HCT116 (cell line): ENCODE data around the gene ARIH2. TPM values are rescaled to one million over a fixed set of nuclear protein-coding genes. Genes with fewer than 3 reads are reported as not detected.

ENCODE experiments used
- ATAC-seq: fragments of 200-7000 bp; cut with Tn5 transposase; 2 replicates; pipeline ENCODE4 v1.9.1; 2020; ENCODE audit warnings: mild to moderate bottlenecking, moderate library complexity
- BruUV-seq: library from RNA; stranded (reverse); fragments of 400-500 nt; replicated peaks from 2 replicates; lab custom pipeline; 2021; lab: Mats Ljungman, UMichigan
- CTCF ChIA-PET: fragments of 300-600 bp; sonication (Branson Sonifier 250); formaldehyde crosslinking; loops from one replicate; lab custom pipeline; 2021; ENCODE audit warnings: antibody characterized with exemption; lab: Charles Lee
- POLR2A ChIA-PET: fragments of 300-600, 350-600 bp; sonication (Branson Sonifier 250); formaldehyde crosslinking; loops from one replicate; lab custom pipeline; 2021; ENCODE audit warnings: antibody characterized with exemption; lab: Charles Lee
- RAD21 ChIA-PET, 2 experiments: fragments of 300-600 bp; sonication (Branson Sonifier 250); formaldehyde crosslinking; loops; one replicate each; lab custom pipeline; 2023; ENCODE audit warnings: low total read pairs in 2 of 2; ENCODE audit not compliant: uncharacterized antibody in 2 of 2, unreplicated experiment in 2 of 2, low non-redundant PET in 1 of 2; lab: Charles Lee
- DNase-seq: peaks from one replicate; pipeline ENCODE4 v3.0.0-alpha.2; 2010; ENCODE audit warnings: low read depth, low spot score
- H2AFZ ChIP-seq: fragments of 200-600 bp; shearing (Covaris generic), sonication (generic); 2 replicates; pipeline ENCODE4 v1.6.1; 2017; ENCODE audit warnings: low read depth, mixed run types, mixed read lengths, antibody characterized with exemption, low read length; ENCODE audit not compliant: poor library complexity, severe bottlenecking
- H3K27ac ChIP-seq: 2 replicates; pipeline ENCODE4 v1.5.1; 2012; ENCODE audit warnings: low read depth, low read length
- H3K27me3 ChIP-seq: fragments of 200-600 bp; sonication (generic); 2 replicates; pipeline ENCODE4 v1.6.1; 2016; ENCODE audit warnings: mixed run types, low read length, mixed read lengths; ENCODE audit not compliant: insufficient read depth
- H3K36me3 ChIP-seq, 2 experiments: fragments of 200-500 bp in 1 of 2; fragments of 200-600 bp in 1 of 2; sonication (Bioruptor generic) in 1 of 2; sonication (generic) in 1 of 2; 2 replicates each; pipeline versions ENCODE4 v1.5.1 to v1.6.1; 2014 to 2016; ENCODE audit warnings: low read length in 2 of 2, inconsistent platforms in 1 of 2, mixed read lengths in 1 of 2, mixed run types in 1 of 2; ENCODE audit not compliant: insufficient read depth in 2 of 2, control insufficient read depth in 1 of 2
- H3K4me1 ChIP-seq, 2 experiments: fragments of 200-600 bp in 1 of 2; sonication (generic) in 1 of 2; 2 replicates each; pipeline versions ENCODE4 v1.5.1 to v1.6.1; 2012 to 2017; ENCODE audit warnings: low read length in 2 of 2, inconsistent platforms in 1 of 2, mild to moderate bottlenecking in 1 of 2, mixed read lengths in 1 of 2, mixed run types in 1 of 2, moderate library complexity in 1 of 2; ENCODE audit not compliant: insufficient read depth in 2 of 2, control insufficient read depth in 1 of 2
- H3K4me2 ChIP-seq: fragments of 200-600 bp; sonication (generic); 2 replicates; pipeline ENCODE4 v1.6.1; 2017; ENCODE audit warnings: mixed run types, low read length, mixed read lengths
- H3K4me3 ChIP-seq, 2 experiments: fragments of 200-600 bp in 1 of 2; sonication (generic) in 1 of 2; replicated peaks in 1 of 2; 2 replicates each; pipeline ENCODE4 v1.5.1; 2011 to 2016; ENCODE audit warnings: low read length in 2 of 2, control low read depth in 1 of 2, low read depth in 1 of 2, mild to moderate bottlenecking in 1 of 2, mixed read lengths in 1 of 2, mixed run types in 1 of 2
- H3K79me2 ChIP-seq: fragments of 200-600 bp; sonication (generic); 2 replicates; pipeline ENCODE4 v1.6.1; 2017; ENCODE audit warnings: mild to moderate bottlenecking, mixed run types, low read length, moderate library complexity, mixed read lengths; ENCODE audit not compliant: insufficient read depth
- H3K9ac ChIP-seq: fragments of 200-600 bp; sonication (generic); 2 replicates; pipeline ENCODE4 v1.6.1; 2016; ENCODE audit warnings: low read length, mixed read lengths
- H3K9me2 ChIP-seq: fragments of 200-600 bp; sonication (generic), shearing (Covaris generic); 2 replicates; pipeline ENCODE4 v1.6.1; 2017; ENCODE audit warnings: mixed run types, mild to moderate bottlenecking, moderate library complexity; ENCODE audit not compliant: insufficient read depth
- H3K9me3 ChIP-seq, 2 experiments: fragments of 200-500 bp in 1 of 2; fragments of 200-600 bp in 1 of 2; sonication (Bioruptor generic) in 1 of 2; sonication (generic) in 1 of 2; 2 replicates each; pipeline ENCODE4 v1.6.1; 2014 to 2017; ENCODE audit warnings: low read length in 2 of 2, mixed read lengths in 2 of 2, inconsistent platforms in 1 of 2, low read depth in 1 of 2, mild to moderate bottlenecking in 1 of 2, mixed run types in 1 of 2, moderate library complexity in 1 of 2; ENCODE audit not compliant: control insufficient read depth in 1 of 2, insufficient read depth in 1 of 2
- H4K20me1 ChIP-seq: fragments of 200-600 bp; sonication (generic), shearing (Covaris generic); 2 replicates; pipeline ENCODE4 v1.6.1; 2017; ENCODE audit warnings: mixed run types, mild to moderate bottlenecking, moderate library complexity; ENCODE audit not compliant: insufficient read depth
- CBX3 ChIP-seq: IDR thresholded peaks from 2 replicates; pipeline ENCODE4 v1.6.1; 2012; ENCODE audit warnings: low read depth
- CEBPB ChIP-seq: IDR thresholded peaks from 2 replicates; pipeline ENCODE4 v1.6.1; 2012; ENCODE audit warnings: low read depth
- CTCF ChIP-seq, 3 experiments: fragments of 200-600 bp in 1 of 3; sonication (generic) in 1 of 3; IDR thresholded peaks in 2 of 3; conservative IDR thresholded peaks in 1 of 3; 2 replicates each; pipeline ENCODE4 v1.5.1; 2012 to 2017; ENCODE audit warnings: low read depth in 2 of 3, low read length in 2 of 3, antibody characterized with exemption in 1 of 3, borderline replicate concordance in 1 of 3, control low read depth in 1 of 3, mild to moderate bottlenecking in 1 of 3, mixed read lengths in 1 of 3, mixed run types in 1 of 3, moderate library complexity in 1 of 3; ENCODE audit not compliant: insufficient read depth in 1 of 3
- EGR1 ChIP-seq: IDR thresholded peaks from 2 replicates; pipeline ENCODE4 v1.6.1; 2012; ENCODE audit warnings: low read depth
- EZH2 ChIP-seq: fragments of 200-600 bp; sonication (generic); IDR thresholded peaks from 2 replicates; pipeline ENCODE4 v1.6.1; 2017; ENCODE audit warnings: antibody characterized with exemption, mixed run types
- EZH2phosphoT487 ChIP-seq: fragments of 200-600 bp; IDR thresholded peaks from 2 replicates; pipeline ENCODE4 v1.6.1; 2018; ENCODE audit warnings: antibody characterized with exemption, borderline replicate concordance
- JUND ChIP-seq: IDR thresholded peaks from 2 replicates; pipeline ENCODE4 v1.6.1; 2012
- POLR2AphosphoS5 ChIP-seq: IDR thresholded peaks from 2 replicates; pipeline ENCODE4 v1.6.1; 2011; ENCODE audit warnings: mild to moderate bottlenecking, low read depth, low read length, moderate library complexity
- RAD21 ChIP-seq: IDR thresholded peaks from 2 replicates; pipeline ENCODE4 v1.6.1; 2012; ENCODE audit warnings: low read depth, mild to moderate bottlenecking
- REST ChIP-seq: IDR thresholded peaks from 2 replicates; pipeline ENCODE4 v1.6.1; 2012; ENCODE audit warnings: low read depth
- SIN3A ChIP-seq: IDR thresholded peaks from 2 replicates; pipeline ENCODE4 v1.6.1; 2012; ENCODE audit warnings: low read depth
- SRF ChIP-seq: IDR thresholded peaks from 2 replicates; pipeline ENCODE4 v1.6.1; 2012; ENCODE audit warnings: low read depth
- TCF7L2 ChIP-seq: IDR thresholded peaks from 2 replicates; pipeline ENCODE4 v1.7.0; 2011; ENCODE audit warnings: borderline replicate concordance, inconsistent platforms; ENCODE audit not compliant: insufficient read depth, insufficient read length; ENCODE audit errors: extremely low read depth
- ZNF274 ChIP-seq: fragments of 200-500 bp; sonication (Bioruptor generic); IDR thresholded peaks from 2 replicates; pipeline ENCODE4 v1.6.1; 2014; ENCODE audit warnings: mild to moderate bottlenecking, low read depth, low read length, inconsistent platforms
- intact Hi-C: fragments of 100-400 bp; cut with micrococcal nuclease; formaldehyde crosslinking; loops from 2 replicates; pipeline ENCODE4 v1.10.0; 2022
- total RNA-seq: library from RNA; stranded (reverse); gene quantifications from one replicate; pipeline ENCODE4 v1.2.1, GENCODE V29; 2021; ENCODE audit not compliant: unreplicated experiment
- TF ChIP-seq, protein P1 (sequence below): IDR thresholded peaks from 2 replicates; pipeline ENCODE4 v1.6.1; 2012

The ARIH2 gene
- total RNA-seq, 1 experiment from 2014 or later, result 105 TPM

DNA sequence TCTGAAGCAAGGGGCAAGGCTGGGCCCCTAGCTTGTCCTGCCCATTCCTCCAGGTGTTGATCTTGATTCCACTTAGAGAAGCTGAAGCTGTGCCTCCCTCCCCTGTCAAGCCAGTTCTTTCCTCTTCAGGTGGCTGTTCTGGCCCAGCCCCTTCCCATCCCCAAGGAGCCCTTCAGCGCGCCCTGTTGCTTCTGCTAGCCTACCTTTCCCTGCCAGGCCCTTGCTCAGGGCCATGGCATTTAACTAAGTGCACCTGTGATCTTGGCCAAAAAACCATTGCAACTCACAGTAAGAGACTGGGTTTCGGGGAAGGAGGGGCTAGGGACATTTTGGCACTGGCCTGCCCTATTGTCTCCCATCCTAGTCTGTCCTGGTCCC, 86.7 kb downstream of the ARIH2 start (continued):
- TF ChIP-seq REST (no peak), ZNF274 (no peak), SRF (no peak)

DNA sequence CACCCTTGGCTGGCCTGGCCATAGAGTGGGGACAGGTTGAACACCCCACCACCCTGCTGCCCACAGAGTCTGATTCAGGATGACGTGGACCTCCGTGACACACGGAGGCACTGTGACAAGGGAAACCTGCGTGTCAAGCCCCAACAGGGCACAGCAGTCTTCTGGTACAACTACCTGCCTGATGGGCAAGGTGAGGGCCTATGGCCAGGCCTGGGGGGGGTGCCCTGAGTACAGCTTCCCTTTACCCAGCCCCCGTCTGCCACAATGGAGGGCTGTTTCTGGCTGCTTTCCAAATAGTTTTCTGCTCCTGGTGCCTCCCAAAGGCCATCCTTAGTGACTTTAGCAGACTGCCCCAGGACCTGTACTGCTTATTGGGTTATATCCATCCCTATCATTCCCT, 87.4 kb downstream of the ARIH2 start:
- Histone ChIP-seq H3K9me2 (no peaks in the 10 kb centered on the region), H2AFZ (no peak overlapping the region), H3K9me3 (no peaks in the 10 kb centered on the region), H3K27ac (peak overlapping the region; percentile 99), H4K20me1 (no peaks in the 10 kb centered on the region), H3K79me2 (peaks cover 36% of the 10 kb centered on the region), H3K36me3 (peaks cover 0 to 3% of the 10 kb centered on the region in 2 experiments; a peak in 1 of 4 replicates), H3K27me3 (no peaks in the 10 kb centered on the region), H3K4me3 (peak overlapping the region; percentile 72 to 86), H3K4me2 (peak overlapping the region; percentile 91), H3K4me1 (peaks cover 3 to 26% of the 10 kb centered on the region in 2 experiments; a peak in 3 of 4 replicates), H3K9ac (peak overlapping the region; percentile 99; the same call in 1 of the 2 replicates)
- no TSS peak for BruUV-seq
- intact Hi-C loops, result no loop called here
- no peak for TF ChIP-seq SRF
- TF ChIP-seq EZH2phosphoT487, result no peak
- TF ChIP-seq, protein P1, sequence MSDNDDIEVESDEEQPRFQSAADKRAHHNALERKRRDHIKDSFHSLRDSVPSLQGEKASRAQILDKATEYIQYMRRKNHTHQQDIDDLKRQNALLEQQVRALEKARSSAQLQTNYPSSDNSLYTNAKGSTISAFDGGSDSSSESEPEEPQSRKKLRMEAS, result no peak
- no peak for TF ChIP-seq CBX3
- TF ChIP-seq CTCF (IDR thresholded peaks at IDR 0.05 in 2 of 3, conservative IDR thresholded peaks at IDR 0.05 in 1 of 3; ENCODE audit: borderline replicate concordance in 1 of 3, insufficient read depth in 1 of 3, low read depth in 2 of 3, low read length in 2 of 3), result no peak
- no peak for TF ChIP-seq RAD21
- TF ChIP-seq EZH2, result no peak
- TF ChIP-seq REST, result no peak
- TF ChIP-seq SIN3A, result no peak
- TF ChIP-seq CEBPB, result no peak
- no peak for TF ChIP-seq POLR2AphosphoS5
- no peak for TF ChIP-seq EGR1
- TF ChIP-seq JUND, result no peak
- no peak for TF ChIP-seq TCF7L2
- no peak for TF ChIP-seq ZNF274
- CTCF ChIA-PET, result no interaction called here
- RAD21 ChIA-PET, result interaction anchor here in 1 of 2 experiments (1.9 kb wide), 1 partner anchor 18 kb away, joined by 7 read pairs; no protein-coding TSS in a partner anchor
- ATAC-seq (no peak), DNase-seq (no peak)
- POLR2A ChIA-PET, result interaction anchor here (2.2 to 2.6 kb wide), 2 partner anchors 15 kb away, joined by 26 to 52 read pairs; partner anchors contain the start of genes NDUFAF3 and P4HTM
